Liver (tissue), 9 donors: ENCODE data around the gene KPNB1. TPM values are rescaled to one million over a fixed set of nuclear protein-coding genes. Genes with fewer than 3 reads are reported as not detected.

Source experiments
- DNase-seq: peaks from one replicate; pipeline ENCODE4 v3.0.0-alpha.2; 2017; ENCODE audit warnings: low spot score
- H3K27ac ChIP-seq, 2 donors: one replicate each; pipeline ENCODE4 v1.7.0; 2013; ENCODE audit warnings: inconsistent platforms in 2 of 2, low read length in 2 of 2, control low read depth in 1 of 2, low read depth in 1 of 2, mild to moderate bottlenecking in 1 of 2
- H3K27me3 ChIP-seq, 4 donors: one replicate each; pipeline versions ENCODE4 v1.6.1 to v1.7.0; 2013; ENCODE audit warnings: low read length in 3 of 4, inconsistent platforms in 1 of 4, mild to moderate bottlenecking in 1 of 4, moderate library complexity in 1 of 4; ENCODE audit not compliant: control insufficient read depth in 4 of 4, insufficient read depth in 4 of 4
- H3K36me3 ChIP-seq, 4 donors: one replicate each; pipeline versions ENCODE4 v1.6.1 to v1.7.0; 2013; ENCODE audit warnings: low read length in 3 of 4, mild to moderate bottlenecking in 3 of 4, low read depth in 1 of 4, moderate library complexity in 1 of 4; ENCODE audit not compliant: control insufficient read depth in 4 of 4, insufficient read depth in 3 of 4
- H3K4me1 ChIP-seq, 4 donors: one replicate each; pipeline versions ENCODE4 v1.6.1 to v1.7.0; 2013; ENCODE audit warnings: low read length in 3 of 4, mild to moderate bottlenecking in 3 of 4, moderate library complexity in 1 of 4; ENCODE audit not compliant: control insufficient read depth in 4 of 4, insufficient read depth in 4 of 4
- H3K4me3 ChIP-seq, 3 donors: one replicate each; pipeline versions ENCODE4 v1.6.1 to v1.7.0; 2013; ENCODE audit warnings: low read length in 3 of 3, control low read depth in 1 of 3, low read depth in 1 of 3, mild to moderate bottlenecking in 1 of 3
- H3K9ac ChIP-seq, 2 donors: one replicate each; pipeline ENCODE4 v1.7.0; 2013; ENCODE audit warnings: low read length in 2 of 2, mild to moderate bottlenecking in 2 of 2, moderate library complexity in 2 of 2, control low read depth in 1 of 2, low read depth in 1 of 2
- H3K9me3 ChIP-seq, 4 donors: one replicate each; pipeline versions ENCODE4 v1.6.1 to v1.7.0; 2013; ENCODE audit warnings: low read length in 3 of 4; ENCODE audit not compliant: control insufficient read depth in 4 of 4
- EGR1 ChIP-seq, 2 donors: IDR thresholded peaks; 2 replicates each; pipeline ENCODE4 v1.6.1; 2016 to 2018; ENCODE audit warnings: antibody characterized with exemption in 2 of 2, low read depth in 2 of 2
- FOXA1 ChIP-seq: IDR thresholded peaks from 2 replicates; pipeline ENCODE4 v1.6.1; 2016; ENCODE audit warnings: antibody characterized with exemption
- FOXA2 ChIP-seq: IDR thresholded peaks from 2 replicates; pipeline ENCODE4 v1.6.1; 2016; ENCODE audit warnings: antibody characterized with exemption
- GABPA ChIP-seq, 2 donors: IDR thresholded peaks in 1 of 2; conservative IDR thresholded peaks in 1 of 2; 2 replicates each; pipeline ENCODE4 v1.6.1; 2016; ENCODE audit warnings: antibody characterized with exemption in 2 of 2, mild to moderate bottlenecking in 1 of 2, moderate library complexity in 1 of 2
- HNF4A ChIP-seq, 2 donors: conservative IDR thresholded peaks; 2 replicates each; pipeline ENCODE4 v1.6.1; 2016; ENCODE audit warnings: antibody characterized with exemption in 2 of 2, mild to moderate bottlenecking in 2 of 2
- JUND ChIP-seq, 2 donors: IDR thresholded peaks; 2 replicates each; pipeline ENCODE4 v1.6.1; 2016; ENCODE audit warnings: antibody characterized with exemption in 2 of 2
- RXRA ChIP-seq, 2 donors: IDR thresholded peaks; 2 replicates each; pipeline ENCODE4 v1.6.1; 2017 to 2018; ENCODE audit warnings: antibody characterized with exemption in 2 of 2, mild to moderate bottlenecking in 1 of 2
- SP1 ChIP-seq: IDR thresholded peaks from 2 replicates; pipeline ENCODE4 v1.6.1; 2018; ENCODE audit warnings: antibody characterized with exemption, mild to moderate bottlenecking
- TAF1 ChIP-seq: conservative IDR thresholded peaks from 2 replicates; pipeline ENCODE4 v1.6.1; 2016; ENCODE audit warnings: antibody characterized with exemption, mild to moderate bottlenecking
- YY1 ChIP-seq: IDR thresholded peaks from 2 replicates; pipeline ENCODE4 v1.6.1; 2016; ENCODE audit warnings: antibody characterized with exemption, mild to moderate bottlenecking
- WGBS: extraction: QIAGEN DNeasy Blood & Tissue Kit; methylation state at CpG from one replicate; pipeline ENCODE4 v1.1.7; 2013; 5-methylcytosine and 5-hydroxymethylcytosine counted together
- polyA plus RNA-seq, 2 donors: library from polyadenylated mRNA; stranded (reverse) in 1 of 2; unstranded in 1 of 2; fragments of 200-250 nt in 1 of 2; fragments of >200 nt in 1 of 2; fragmentation: Nextera tagmentation in 1 of 2; extraction: Ambion mirVana in 1 of 2; gene quantifications; one replicate each; pipeline versions ENCODE4 v1.2.1 to v1.2.3, GENCODE V29; 2013 to 2015
- total RNA-seq, 2 donors: library from RNA; depleted of rRNA; stranded (reverse); fragments of >200 nt; gene quantifications; one replicate each; pipeline ENCODE4 v1.2.3, GENCODE V29; 2014
- TF ChIP-seq, protein P1 (sequence below): fragments of 150-350 bp; IDR thresholded peaks from 2 replicates; pipeline ENCODE4 v1.5.1; 2017; ENCODE audit warnings: improper control_type of control experiment, low read depth, low read length; ENCODE audit not compliant: missing input control
- TF ChIP-seq, protein P2 (sequence below): IDR thresholded peaks from 2 replicates; pipeline ENCODE4 v1.6.1; 2016; ENCODE audit warnings: antibody characterized with exemption, mild to moderate bottlenecking
- TF ChIP-seq, protein P3 (sequence below): IDR thresholded peaks from 2 replicates; pipeline ENCODE4 v1.6.1; 2016; ENCODE audit warnings: antibody characterized with exemption
- TF ChIP-seq, protein P4 (sequence below): IDR thresholded peaks from 2 replicates; pipeline ENCODE4 v1.6.1; 2016; ENCODE audit warnings: antibody characterized with exemption
- donor health status: healthy.
- donor health status: healthy.
- donor health status: healthy.
- donor health status: healthy.
- donor health status: healthy.

The KPNB1 gene
- total and polyA plus RNA-seq, 4 donors = 27.6 to 114 (median 75.0) TPM

DNA sequence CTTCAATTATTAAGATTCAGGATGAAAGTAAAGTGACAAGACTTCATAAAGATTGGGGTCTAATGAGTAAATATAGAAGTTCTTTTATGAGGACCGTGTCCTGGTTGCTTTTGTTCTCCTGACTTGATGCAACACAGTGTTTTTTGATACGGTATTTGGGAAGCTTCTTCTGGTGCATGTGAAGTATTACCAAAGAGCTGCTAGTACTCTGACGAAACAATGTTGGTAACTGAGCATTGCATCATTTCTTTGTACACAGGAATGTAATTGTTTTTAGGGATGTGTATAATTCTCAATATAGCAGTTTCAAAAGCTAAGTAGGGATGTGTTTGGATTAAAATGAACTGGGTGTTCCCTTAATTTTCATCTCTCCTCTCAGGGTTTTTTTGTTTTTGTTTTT lies 15.9 kb downstream of the KPNB1 start (continued):
- TF ChIP-seq, protein P1, sequence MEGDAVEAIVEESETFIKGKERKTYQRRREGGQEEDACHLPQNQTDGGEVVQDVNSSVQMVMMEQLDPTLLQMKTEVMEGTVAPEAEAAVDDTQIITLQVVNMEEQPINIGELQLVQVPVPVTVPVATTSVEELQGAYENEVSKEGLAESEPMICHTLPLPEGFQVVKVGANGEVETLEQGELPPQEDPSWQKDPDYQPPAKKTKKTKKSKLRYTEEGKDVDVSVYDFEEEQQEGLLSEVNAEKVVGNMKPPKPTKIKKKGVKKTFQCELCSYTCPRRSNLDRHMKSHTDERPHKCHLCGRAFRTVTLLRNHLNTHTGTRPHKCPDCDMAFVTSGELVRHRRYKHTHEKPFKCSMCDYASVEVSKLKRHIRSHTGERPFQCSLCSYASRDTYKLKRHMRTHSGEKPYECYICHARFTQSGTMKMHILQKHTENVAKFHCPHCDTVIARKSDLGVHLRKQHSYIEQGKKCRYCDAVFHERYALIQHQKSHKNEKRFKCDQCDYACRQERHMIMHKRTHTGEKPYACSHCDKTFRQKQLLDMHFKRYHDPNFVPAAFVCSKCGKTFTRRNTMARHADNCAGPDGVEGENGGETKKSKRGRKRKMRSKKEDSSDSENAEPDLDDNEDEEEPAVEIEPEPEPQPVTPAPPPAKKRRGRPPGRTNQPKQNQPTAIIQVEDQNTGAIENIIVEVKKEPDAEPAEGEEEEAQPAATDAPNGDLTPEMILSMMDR = no peak
- no peak for TF ChIP-seq YY1
- no peak for TF ChIP-seq JUND (IDR thresholded peaks at IDR 0.05)

DNA sequence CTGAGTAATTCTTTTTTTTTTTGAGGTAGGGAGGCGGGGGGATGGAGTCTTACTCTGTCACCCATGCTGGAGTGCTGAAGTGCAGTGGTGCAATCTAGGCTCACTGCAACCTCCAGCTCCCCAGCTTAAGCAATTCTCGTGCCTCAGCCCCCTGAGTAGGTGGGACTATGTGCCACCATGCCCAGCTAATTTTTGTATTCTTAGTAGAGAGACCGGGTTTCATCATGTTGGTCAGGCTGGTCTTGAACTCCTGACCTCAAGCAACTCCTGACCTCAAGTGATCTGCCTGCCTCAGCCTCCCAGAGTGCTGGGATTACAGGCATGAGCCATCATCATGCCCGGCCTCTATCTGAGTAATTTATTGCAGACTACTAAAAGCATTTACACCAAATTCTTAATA lies 19.4 kb downstream of the KPNB1 start:
- WGBS = 84% methylated on average over 4 of the region's 4 CpGs
- TF ChIP-seq, protein P2, sequence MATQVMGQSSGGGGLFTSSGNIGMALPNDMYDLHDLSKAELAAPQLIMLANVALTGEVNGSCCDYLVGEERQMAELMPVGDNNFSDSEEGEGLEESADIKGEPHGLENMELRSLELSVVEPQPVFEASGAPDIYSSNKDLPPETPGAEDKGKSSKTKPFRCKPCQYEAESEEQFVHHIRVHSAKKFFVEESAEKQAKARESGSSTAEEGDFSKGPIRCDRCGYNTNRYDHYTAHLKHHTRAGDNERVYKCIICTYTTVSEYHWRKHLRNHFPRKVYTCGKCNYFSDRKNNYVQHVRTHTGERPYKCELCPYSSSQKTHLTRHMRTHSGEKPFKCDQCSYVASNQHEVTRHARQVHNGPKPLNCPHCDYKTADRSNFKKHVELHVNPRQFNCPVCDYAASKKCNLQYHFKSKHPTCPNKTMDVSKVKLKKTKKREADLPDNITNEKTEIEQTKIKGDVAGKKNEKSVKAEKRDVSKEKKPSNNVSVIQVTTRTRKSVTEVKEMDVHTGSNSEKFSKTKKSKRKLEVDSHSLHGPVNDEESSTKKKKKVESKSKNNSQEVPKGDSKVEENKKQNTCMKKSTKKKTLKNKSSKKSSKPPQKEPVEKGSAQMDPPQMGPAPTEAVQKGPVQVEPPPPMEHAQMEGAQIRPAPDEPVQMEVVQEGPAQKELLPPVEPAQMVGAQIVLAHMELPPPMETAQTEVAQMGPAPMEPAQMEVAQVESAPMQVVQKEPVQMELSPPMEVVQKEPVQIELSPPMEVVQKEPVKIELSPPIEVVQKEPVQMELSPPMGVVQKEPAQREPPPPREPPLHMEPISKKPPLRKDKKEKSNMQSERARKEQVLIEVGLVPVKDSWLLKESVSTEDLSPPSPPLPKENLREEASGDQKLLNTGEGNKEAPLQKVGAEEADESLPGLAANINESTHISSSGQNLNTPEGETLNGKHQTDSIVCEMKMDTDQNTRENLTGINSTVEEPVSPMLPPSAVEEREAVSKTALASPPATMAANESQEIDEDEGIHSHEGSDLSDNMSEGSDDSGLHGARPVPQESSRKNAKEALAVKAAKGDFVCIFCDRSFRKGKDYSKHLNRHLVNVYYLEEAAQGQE = no peak
- TF ChIP-seq FOXA2 (no peak), TAF1 (no peak), GABPA (IDR thresholded peaks at IDR 0.05 in 1 of 2, conservative IDR thresholded peaks at IDR 0.05 in 1 of 2) (no peak), EGR1 (IDR thresholded peaks at IDR 0.05; ENCODE audit: low read depth in 2 of 2) (no peak)
- TF ChIP-seq, protein P3, sequence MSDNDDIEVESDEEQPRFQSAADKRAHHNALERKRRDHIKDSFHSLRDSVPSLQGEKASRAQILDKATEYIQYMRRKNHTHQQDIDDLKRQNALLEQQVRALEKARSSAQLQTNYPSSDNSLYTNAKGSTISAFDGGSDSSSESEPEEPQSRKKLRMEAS = no peak
- TF ChIP-seq, protein P1 = no peak
- no peaks in the 10 kb centered on the region for H3K9me3 ChIP-seq

DNA sequence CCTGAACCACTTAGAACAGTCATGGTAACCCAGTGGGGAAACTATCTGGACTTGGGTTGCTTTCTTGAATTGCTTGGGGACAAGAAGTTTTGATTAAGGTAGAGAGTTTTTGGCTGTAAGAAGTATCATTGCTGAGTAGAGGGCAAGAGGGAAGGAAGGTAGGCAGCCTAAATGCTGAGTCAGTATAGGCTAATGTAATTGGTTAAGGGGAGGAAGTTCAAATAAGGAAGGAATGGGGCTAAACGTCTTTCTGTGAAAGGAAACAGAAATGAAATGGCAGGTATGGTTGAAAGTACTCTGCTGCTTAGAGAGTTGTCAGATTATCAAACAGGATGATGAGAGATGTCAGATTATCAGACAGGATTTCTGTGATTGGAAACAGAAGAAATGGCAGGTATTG lies 20.3 kb downstream of the KPNB1 start:
- no peaks in the 10 kb centered on the region for H3K27me3 ChIP-seq
- peaks cover 31 to 88% (median 80%) of the 10 kb centered on the region in 4 donors for H3K36me3 ChIP-seq
- H3K9ac ChIP-seq = no peak overlapping the region
- 34% methylated on average over 1 of the region's 1 CpG for WGBS
- TF ChIP-seq EGR1 (IDR thresholded peaks at IDR 0.05; ENCODE audit: low read depth in 2 of 2) (no peak), FOXA1 (no peak), JUND (IDR thresholded peaks at IDR 0.05) (no peak), YY1 (no peak), TAF1 (no peak), FOXA2 (no peak), RXRA (IDR thresholded peaks at IDR 0.05) (no peak), SP1 (no peak), GABPA (IDR thresholded peaks at IDR 0.05 in 1 of 2, conservative IDR thresholded peaks at IDR 0.05 in 1 of 2) (no peak), HNF4A (conservative IDR thresholded peaks at IDR 0.05) (no peak)
- TF ChIP-seq, protein P4, sequence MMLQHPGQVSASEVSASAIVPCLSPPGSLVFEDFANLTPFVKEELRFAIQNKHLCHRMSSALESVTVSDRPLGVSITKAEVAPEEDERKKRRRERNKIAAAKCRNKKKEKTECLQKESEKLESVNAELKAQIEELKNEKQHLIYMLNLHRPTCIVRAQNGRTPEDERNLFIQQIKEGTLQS = no peak
- DNase-seq = no peak
- H3K4me1 ChIP-seq = no peaks in the 10 kb centered on the region
- no peak overlapping the region for H3K27ac ChIP-seq
- no peaks in the 10 kb centered on the region for H3K9me3 ChIP-seq
- H3K4me3 ChIP-seq = no peak overlapping the region

More for the DNA sequence above, 19.4 kb downstream of the KPNB1 start:
- DNase-seq = no peak
- Histone ChIP-seq H3K27ac (no peak overlapping the region), H3K27me3 (no peaks in the 10 kb centered on the region), H3K9ac (no peak overlapping the region), H3K36me3 (peaks cover 23 to 88% (median 78%) of the 10 kb centered on the region in 4 donors), H3K4me1 (no peaks in the 10 kb centered on the region), H3K4me3 (no peak overlapping the region)
